ENCODE measurements around the gene RPN1. TPM values are rescaled to one million over a fixed set of nuclear protein-coding genes. Genes with fewer than 3 reads are reported as not detected.

The RPN1 gene
- total RNA-seq, 2 experiments from 2014 or later: 190 to 192 TPM

Other genes with a start within 250 kb of the RPN1 start
- not detected for gene DNAJB8, start 183.9 kb downstream of the RPN1 start, total RNA-seq
- under 1 TPM; 0.08 to 0.23 TPM for gene GATA2, start 157.6 kb downstream of the RPN1 start, total RNA-seq
- 100 to 1,000 TPM; 213 to 225 TPM for gene RAB7A, start 75.4 kb upstream of the RPN1 start, total RNA-seq
- 10 to 100 TPM; 42.7 to 48.4 TPM for gene ACAD9, start 228.8 kb upstream of the RPN1 start, total RNA-seq

All from activated CD4-positive, alpha-beta memory T cell treated with anti-CD3 and anti-CD28 coated beads, Interleukin-2, amount 10 ng/mL, durations not matched to agents 7 days and 5 days (primary cell).